GM04504 (cell line): ENCODE measurements around the gene C4BPB.

ENCODE experiments used
- DNase-seq: peaks from one replicate; pipeline ENCODE4 v3.0.0-alpha.2; 2012; ENCODE audit warnings: low read depth

The C4BPB gene

GRCh38 chr1:207085887-207086286 lies 2.8 kb upstream of the C4BPB start:
- DNase-seq: no peak

GRCh38 chr1:207088161-207088560 lies 499 bp upstream of the C4BPB start:
- DNase-seq: no peak

GRCh38 chr1:207089627-207090355 lies 1.1 kb downstream of the C4BPB start:
- DNase-seq: no peak

- DNase-seq: no peak
Measured at GRCh38 chr1:207091200-207091908, 2.7 kb downstream of the C4BPB start.

- DNase-seq: no peak
Measured at GRCh38 chr1:207093944-207094343, 5.3 kb downstream of the C4BPB start.

- DNase-seq: no peak
Measured at GRCh38 chr1:207097871-207098324, 9.2 kb downstream of the C4BPB start.

GRCh38 chr1:207101720-207102119 lies 13.1 kb downstream of the C4BPB start:
- DNase-seq: no peak

GRCh38 chr1:207102146-207102545 lies 13.5 kb downstream of the C4BPB start:
- no peak for DNase-seq

- no peak for DNase-seq
Measured at GRCh38 chr1:207102659-207103058, 14.0 kb downstream of the C4BPB start.

- DNase-seq: no peak
Measured at GRCh38 chr1:207103892-207104373, 15.3 kb downstream of the C4BPB start, which contains the start of gene C4BPA. Gene C4BPA, plus strand, starts transcription at chr1:207104233. Its CDS starts 8,793 bp downstream, at chr1:207113026.

GRCh38 chr1:207109004-207109403 lies 20.3 kb downstream of the C4BPB start:
- peak; percentile 7 for DNase-seq

GRCh38 chr1:207112616-207113296 lies 24.1 kb downstream of the C4BPB start:
- no peak for DNase-seq

- DNase-seq: no peak
Measured at GRCh38 chr1:207115269-207115668, 26.6 kb downstream of the C4BPB start.

- DNase-seq: no peak
Measured at GRCh38 chr1:207124389-207124788, 35.7 kb downstream of the C4BPB start.

GRCh38 chr1:207128336-207128921 lies 39.8 kb downstream of the C4BPB start:
- no peak for DNase-seq

GRCh38 chr1:207129053-207129452 lies 40.4 kb downstream of the C4BPB start:
- DNase-seq: no peak

- DNase-seq: no peak
Measured at GRCh38 chr1:207130252-207131036, 41.8 kb downstream of the C4BPB start.

GRCh38 chr1:207131163-207131562 lies 42.5 kb downstream of the C4BPB start:
- DNase-seq: no peak

- no peak for DNase-seq
Measured at GRCh38 chr1:207134581-207134980, 45.9 kb downstream of the C4BPB start.

- DNase-seq: no peak
Measured at GRCh38 chr1:207139616-207140015, 51.0 kb downstream of the C4BPB start.

- DNase-seq: no peak
Measured at GRCh38 chr1:207140536-207140935, 51.9 kb downstream of the C4BPB start.
